Neuron (in vitro differentiated cells): Measurements from ENCODE around the gene GGACT.

Experiments used
- H2AFZ ChIP-seq: one replicate; pipeline ENCODE4 v1.6.1; 2013; ENCODE audit warnings: low read depth, mild to moderate bottlenecking, inconsistent platforms, low read length, moderate library complexity
- H3K27me3 ChIP-seq: one replicate; pipeline ENCODE4 v1.6.1; 2013; ENCODE audit warnings: low read length; ENCODE audit not compliant: insufficient read depth
- H3K36me3 ChIP-seq: one replicate; pipeline ENCODE4 v1.6.1; 2013; ENCODE audit warnings: low read length; ENCODE audit not compliant: insufficient read depth
- H3K4me1 ChIP-seq: one replicate; pipeline ENCODE4 v1.6.1; 2013; ENCODE audit warnings: low read length; ENCODE audit not compliant: insufficient read depth
- H3K4me3 ChIP-seq: 2 replicates; pipeline ENCODE4 v1.5.1; 2013; ENCODE audit warnings: mild to moderate bottlenecking, low read length, moderate library complexity
- H3K9me3 ChIP-seq: one replicate; pipeline ENCODE4 v1.6.1; 2013; ENCODE audit warnings: low read length

Gene GGACT

DNA sequence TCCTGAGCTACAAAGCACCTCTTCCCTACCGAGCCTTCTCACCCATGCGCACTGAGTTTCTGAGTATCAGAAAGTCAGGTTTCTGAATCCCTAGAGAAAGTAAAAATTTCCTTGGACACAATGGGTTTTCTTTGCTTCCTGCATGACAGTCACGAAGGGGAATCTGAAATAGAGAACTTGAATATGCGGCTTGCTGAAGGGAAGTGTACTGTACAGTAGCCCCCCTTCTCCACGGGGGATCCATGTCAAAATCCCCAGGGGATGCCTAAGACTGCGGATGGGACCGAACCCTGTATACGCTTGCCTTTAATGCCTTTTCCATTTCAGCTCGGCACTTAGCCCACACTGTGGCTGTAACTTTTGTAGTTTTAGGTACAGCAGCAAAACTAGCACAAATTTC, 107.9 kb downstream of the GGACT start:
- no peak overlapping the region for H3K4me3 ChIP-seq
- H3K27me3 ChIP-seq, result no peaks in the 10 kb centered on the region
- no peaks in the 10 kb centered on the region for H3K36me3 ChIP-seq
- no peaks in the 10 kb centered on the region for H3K9me3 ChIP-seq
- H3K4me1 ChIP-seq, result peaks cover 4% of the 10 kb centered on the region
- H2AFZ ChIP-seq, result no peak overlapping the region
